Adrenal gland (tissue), 5 donors: ENCODE data around the gene DNAH17.

Source experiments
- POLR2A ChIP-seq, 2 donors: fragments of 450-650 bp; IDR thresholded peaks; one replicate each; pipeline ENCODE4 v1.6.1; 2017; ENCODE audit warnings: antibody characterized with exemption in 2 of 2, mild to moderate bottlenecking in 2 of 2, moderate library complexity in 1 of 2
- TF ChIP-seq, protein P1 (sequence below), 6 experiments: fragments of 450-650 bp in 4 of 6; fragments of 200-600 bp in 2 of 6; sonication (generic) in 1 of 6; IDR thresholded peaks; 1 replicate in 5 of 6; 2 replicates in 1 of 6; pipeline versions ENCODE4 v1.5.1 to v1.8.0; 2016 to 2021; ENCODE audit warnings: antibody characterized with exemption in 6 of 6, mild to moderate bottlenecking in 2 of 6, moderate library complexity in 1 of 6
- donor health status: DM: no; HTN: no; CAD: no.

DNA sequence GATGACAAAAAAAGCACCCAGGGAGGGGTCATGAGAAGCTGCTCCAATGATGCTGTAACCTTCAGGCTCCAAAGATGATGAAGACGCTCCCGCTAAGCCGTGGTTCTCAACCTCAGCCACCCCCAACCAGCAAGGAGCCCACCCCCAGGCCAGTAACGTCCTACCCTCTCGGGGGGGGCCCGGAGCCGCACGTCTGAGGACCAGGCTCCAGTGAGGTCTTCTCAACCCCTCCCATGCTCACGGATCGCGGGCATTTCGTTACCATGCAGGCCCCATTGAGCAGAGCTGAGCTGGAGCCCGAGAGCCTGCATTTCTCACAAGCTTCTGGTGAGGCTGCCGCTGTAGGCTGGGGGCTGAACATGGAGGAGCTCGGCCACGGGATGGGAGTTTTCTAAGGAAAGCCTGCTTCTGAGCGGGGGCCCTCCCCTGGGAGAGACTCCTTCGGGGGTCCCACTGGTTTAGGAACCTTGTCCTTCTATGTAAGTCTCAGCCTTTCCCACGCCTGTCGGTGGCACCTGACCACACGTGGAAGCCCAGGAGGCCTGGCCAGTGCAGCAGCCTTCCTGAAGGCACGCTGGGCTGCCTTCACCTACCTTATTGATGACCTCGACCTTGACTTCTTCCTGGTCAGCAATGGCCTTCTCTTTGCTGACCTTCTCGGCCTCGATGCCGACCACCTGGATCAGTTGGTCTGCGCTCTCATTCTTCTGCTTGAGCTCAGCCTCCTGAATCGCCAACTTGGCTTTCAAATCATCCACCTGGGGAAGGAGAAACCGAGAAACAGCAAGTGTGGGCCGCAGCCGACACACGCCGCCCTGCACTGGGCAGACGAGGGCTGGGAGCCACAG, 116.0 kb downstream of the DNAH17 start:
- TF ChIP-seq, protein P1, sequence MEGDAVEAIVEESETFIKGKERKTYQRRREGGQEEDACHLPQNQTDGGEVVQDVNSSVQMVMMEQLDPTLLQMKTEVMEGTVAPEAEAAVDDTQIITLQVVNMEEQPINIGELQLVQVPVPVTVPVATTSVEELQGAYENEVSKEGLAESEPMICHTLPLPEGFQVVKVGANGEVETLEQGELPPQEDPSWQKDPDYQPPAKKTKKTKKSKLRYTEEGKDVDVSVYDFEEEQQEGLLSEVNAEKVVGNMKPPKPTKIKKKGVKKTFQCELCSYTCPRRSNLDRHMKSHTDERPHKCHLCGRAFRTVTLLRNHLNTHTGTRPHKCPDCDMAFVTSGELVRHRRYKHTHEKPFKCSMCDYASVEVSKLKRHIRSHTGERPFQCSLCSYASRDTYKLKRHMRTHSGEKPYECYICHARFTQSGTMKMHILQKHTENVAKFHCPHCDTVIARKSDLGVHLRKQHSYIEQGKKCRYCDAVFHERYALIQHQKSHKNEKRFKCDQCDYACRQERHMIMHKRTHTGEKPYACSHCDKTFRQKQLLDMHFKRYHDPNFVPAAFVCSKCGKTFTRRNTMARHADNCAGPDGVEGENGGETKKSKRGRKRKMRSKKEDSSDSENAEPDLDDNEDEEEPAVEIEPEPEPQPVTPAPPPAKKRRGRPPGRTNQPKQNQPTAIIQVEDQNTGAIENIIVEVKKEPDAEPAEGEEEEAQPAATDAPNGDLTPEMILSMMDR (IDR thresholded peaks at IDR 0.05): no peak
- TF ChIP-seq POLR2A (IDR thresholded peaks at IDR 0.05): no peak
